ENCODE data around the gene DIP2C.

DNA sequence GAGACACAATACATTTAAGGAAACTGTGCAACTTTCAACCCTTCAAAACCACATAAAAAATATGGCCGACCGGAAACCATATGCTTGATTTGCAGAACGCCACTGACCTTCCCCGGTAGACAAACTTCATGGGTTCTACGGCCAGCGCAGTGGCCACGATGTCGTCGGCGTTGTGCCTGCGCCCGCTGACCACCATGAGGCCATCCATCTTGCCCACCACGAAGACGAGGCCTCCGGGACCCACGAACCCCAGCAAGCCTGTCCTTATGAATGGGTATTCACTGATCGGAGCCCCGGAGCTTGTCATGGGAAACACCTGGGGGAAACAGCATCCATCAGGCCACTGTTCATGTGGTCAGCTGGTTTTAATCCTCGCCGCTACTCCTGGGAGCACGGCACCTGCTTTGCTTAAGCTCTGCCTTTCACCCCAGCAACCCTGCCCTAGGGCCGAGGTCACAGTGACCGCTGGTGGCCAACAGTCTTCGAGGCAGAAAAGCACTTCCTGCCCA, 325.1 kb downstream of the DIP2C start:
- TF ChIP-seq, protein P1, sequence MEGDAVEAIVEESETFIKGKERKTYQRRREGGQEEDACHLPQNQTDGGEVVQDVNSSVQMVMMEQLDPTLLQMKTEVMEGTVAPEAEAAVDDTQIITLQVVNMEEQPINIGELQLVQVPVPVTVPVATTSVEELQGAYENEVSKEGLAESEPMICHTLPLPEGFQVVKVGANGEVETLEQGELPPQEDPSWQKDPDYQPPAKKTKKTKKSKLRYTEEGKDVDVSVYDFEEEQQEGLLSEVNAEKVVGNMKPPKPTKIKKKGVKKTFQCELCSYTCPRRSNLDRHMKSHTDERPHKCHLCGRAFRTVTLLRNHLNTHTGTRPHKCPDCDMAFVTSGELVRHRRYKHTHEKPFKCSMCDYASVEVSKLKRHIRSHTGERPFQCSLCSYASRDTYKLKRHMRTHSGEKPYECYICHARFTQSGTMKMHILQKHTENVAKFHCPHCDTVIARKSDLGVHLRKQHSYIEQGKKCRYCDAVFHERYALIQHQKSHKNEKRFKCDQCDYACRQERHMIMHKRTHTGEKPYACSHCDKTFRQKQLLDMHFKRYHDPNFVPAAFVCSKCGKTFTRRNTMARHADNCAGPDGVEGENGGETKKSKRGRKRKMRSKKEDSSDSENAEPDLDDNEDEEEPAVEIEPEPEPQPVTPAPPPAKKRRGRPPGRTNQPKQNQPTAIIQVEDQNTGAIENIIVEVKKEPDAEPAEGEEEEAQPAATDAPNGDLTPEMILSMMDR (IDR thresholded peaks at IDR 0.05) = no peak
- TF ChIP-seq POLR2A (IDR thresholded peaks at IDR 0.05) (no peak), POLR2AphosphoS5 (IDR thresholded peaks at IDR 0.05) (no peak), EP300 (IDR thresholded peaks at IDR 0.05; ENCODE audit: low read depth) (no peak)

All from transverse colon (tissue), 4 donors.